IMR-90 (cell line): ENCODE results near the gene APC2. TPM values are rescaled to one million over a fixed set of nuclear protein-coding genes. Genes with fewer than 3 reads are reported as not detected.

Experiments used
- ATAC-seq: fragments of 200-7000 bp; cut with Tn5 transposase; 2 replicates; pipeline ENCODE4 v1.9.1; 2020; ENCODE audit warnings: low read depth, mild to moderate bottlenecking, moderate library complexity
- BruUV-seq: library from RNA; stranded (reverse); fragments of 400-500 nt; replicated peaks from 2 replicates; lab custom pipeline; 2021; lab: Mats Ljungman, UMichigan
- CTCF ChIA-PET: fragments of 300-600 bp; formaldehyde crosslinking; extraction: SDS; loops from one replicate; lab custom pipeline; 2021; ENCODE audit warnings: antibody characterized with exemption; lab: Yijun Ruan, JAX
- POLR2A ChIA-PET: fragments of 300-600 bp; sonication (Branson Sonifier 250); formaldehyde crosslinking; loops from one replicate; lab custom pipeline; 2022; ENCODE audit warnings: antibody characterized with exemption; ENCODE audit not compliant: unreplicated experiment; lab: Charles Lee
- DNase-seq: peaks from one replicate; pipeline ENCODE4 v3.0.0; 2013
- H2AFZ ChIP-seq: replicated peaks from 2 replicates; pipeline ENCODE3; 2013; ENCODE audit warnings: low read length, mild to moderate bottlenecking; ENCODE audit not compliant: poor library complexity
- H2AK5ac ChIP-seq: 2 replicates; pipeline ENCODE4 v1.6.1; 2013; ENCODE audit warnings: low read depth, low read length, inconsistent platforms
- H2AK9ac ChIP-seq: replicated peaks from 2 replicates; pipeline ENCODE3; 2013; ENCODE audit warnings: mild to moderate bottlenecking, low read depth, low read length, moderate library complexity; ENCODE audit not compliant: poor library complexity
- H2BK120ac ChIP-seq: 2 replicates; pipeline ENCODE4 v1.6.1; 2013; ENCODE audit warnings: low read depth, low read length, inconsistent platforms
- H2BK15ac ChIP-seq: 3 replicates; pipeline ENCODE4 v1.6.1; 2013; ENCODE audit warnings: low read depth, low read length, inconsistent platforms
- H2BK20ac ChIP-seq: 2 replicates; pipeline ENCODE4 v1.6.1; 2013; ENCODE audit warnings: low read depth, mild to moderate bottlenecking, inconsistent platforms, low read length, moderate library complexity
- H2BK5ac ChIP-seq: 2 replicates; pipeline ENCODE4 v1.6.1; 2013; ENCODE audit warnings: mild to moderate bottlenecking, low read depth, low read length, inconsistent platforms; ENCODE audit not compliant: poor library complexity, severe bottlenecking
- H3K14ac ChIP-seq: replicated peaks from 2 replicates; pipeline ENCODE4 v1.6.1; 2013; ENCODE audit warnings: low read depth, low read length, inconsistent platforms
- H3K18ac ChIP-seq: 2 replicates; pipeline ENCODE4 v1.6.1; 2013; ENCODE audit warnings: low read depth, low read length, control low read depth
- H3K23ac ChIP-seq: 2 replicates; pipeline ENCODE4 v1.6.1; 2013; ENCODE audit warnings: low read depth, low read length, inconsistent platforms
- H3K27ac ChIP-seq: 2 replicates; pipeline ENCODE4 v1.5.1; 2013; ENCODE audit warnings: mild to moderate bottlenecking, control low read depth, low read length; ENCODE audit not compliant: insufficient read depth
- H3K27me3 ChIP-seq: 2 replicates; pipeline ENCODE4 v1.6.1; 2013; ENCODE audit warnings: low read length; ENCODE audit not compliant: control insufficient read depth, insufficient read depth
- H3K36me3 ChIP-seq: 2 replicates; pipeline ENCODE4 v1.6.1; 2013; ENCODE audit warnings: low read length, mixed read lengths; ENCODE audit not compliant: control insufficient read depth, insufficient read depth
- H3K4ac ChIP-seq: 2 replicates; pipeline ENCODE4 v1.6.1; 2013; ENCODE audit warnings: low read depth, low read length, inconsistent platforms
- H3K4me1 ChIP-seq: 2 replicates; pipeline ENCODE4 v1.6.1; 2013; ENCODE audit warnings: low read length, mixed read lengths; ENCODE audit not compliant: control insufficient read depth, insufficient read depth
- H3K4me2 ChIP-seq: 2 replicates; pipeline ENCODE4 v1.6.1; 2013; ENCODE audit warnings: low read depth, mild to moderate bottlenecking, control low read depth, low read length, moderate library complexity
- H3K4me3 ChIP-seq: 2 replicates; pipeline ENCODE4 v1.5.1; 2013; ENCODE audit warnings: low read depth, mild to moderate bottlenecking, control low read depth, low read length, moderate library complexity; ENCODE audit not compliant: insufficient read depth
- H3K56ac ChIP-seq: 2 replicates; pipeline ENCODE4 v1.6.1; 2013; ENCODE audit warnings: low read length, inconsistent platforms; ENCODE audit not compliant: insufficient read depth; ENCODE audit errors: extremely low read depth
- H3K79me1 ChIP-seq, 2 experiments: 2 replicates each; pipeline ENCODE4 v1.6.1; 2013; ENCODE audit warnings: low read length in 2 of 2, inconsistent platforms in 1 of 2, low read depth in 1 of 2
- H3K9ac ChIP-seq: 2 replicates; pipeline ENCODE4 v1.6.1; 2013; ENCODE audit warnings: low read depth, low read length, control low read depth
- H3K9me1 ChIP-seq: 2 replicates; pipeline ENCODE4 v1.6.1; 2013; ENCODE audit warnings: low read length, inconsistent platforms; ENCODE audit not compliant: insufficient read depth
- H3K9me3 ChIP-seq: 2 replicates; pipeline ENCODE4 v1.6.1; 2013; ENCODE audit warnings: low read length; ENCODE audit not compliant: control insufficient read depth, insufficient read depth
- H4K20me1 ChIP-seq: 2 replicates; pipeline ENCODE4 v1.6.1; 2013; ENCODE audit warnings: low read length, inconsistent platforms; ENCODE audit not compliant: insufficient read depth
- H4K5ac ChIP-seq: 2 replicates; pipeline ENCODE4 v1.6.1; 2013; ENCODE audit warnings: mild to moderate bottlenecking, low read depth, low read length, control low read depth
- H4K8ac ChIP-seq, 2 experiments: 2 replicates each; pipeline ENCODE4 v1.6.1; 2013; ENCODE audit warnings: low read depth in 2 of 2, low read length in 2 of 2, control low read depth in 1 of 2, inconsistent platforms in 1 of 2
- H4K91ac ChIP-seq: 2 replicates; pipeline ENCODE4 v1.6.1; 2013; ENCODE audit warnings: low read depth, low read length, inconsistent platforms; ENCODE audit not compliant: insufficient read depth
- BHLHE40 ChIP-seq: fragments of 150-350 bp; IDR thresholded peaks from 2 replicates; pipeline ENCODE4 v1.6.1; 2016; ENCODE audit warnings: mild to moderate bottlenecking, low read depth, low read length
- CHD1 ChIP-seq: IDR thresholded peaks from 2 replicates; pipeline ENCODE4 v1.6.1; 2012; ENCODE audit warnings: low read depth, low read length, improper control_type of control experiment
- FOS ChIP-seq: fragments of 150-350 bp; IDR thresholded peaks from 2 replicates; pipeline ENCODE4 v1.6.1; 2016; ENCODE audit warnings: low read depth, low read length
- MAFK ChIP-seq: IDR thresholded peaks from 2 replicates; pipeline ENCODE4 v1.6.1; 2012; ENCODE audit warnings: low read depth, low read length, improper control_type of control experiment
- MAZ ChIP-seq: IDR thresholded peaks from 2 replicates; pipeline ENCODE4 v1.6.1; 2012; ENCODE audit warnings: low read depth, mild to moderate bottlenecking, low read length, improper control_type of control experiment, moderate library complexity, borderline replicate concordance
- MXI1 ChIP-seq: IDR thresholded peaks from 2 replicates; pipeline ENCODE4 v1.6.1; 2012; ENCODE audit warnings: low read depth, mild to moderate bottlenecking, low read length, moderate library complexity, borderline replicate concordance
- NFE2L2 ChIP-seq: fragments of 150-350 bp; IDR thresholded peaks from 2 replicates; pipeline ENCODE4 v1.6.1; 2016; ENCODE audit warnings: low read depth, mild to moderate bottlenecking, low read length
- POLR2A ChIP-seq: IDR thresholded peaks from 2 replicates; pipeline ENCODE4 v1.6.1; 2012; ENCODE audit warnings: mild to moderate bottlenecking, low read depth, low read length
- RAD21 ChIP-seq: IDR thresholded peaks from 2 replicates; pipeline ENCODE4 v1.6.1; 2012; ENCODE audit warnings: low read length, improper control_type of control experiment
- RFX5 ChIP-seq: IDR thresholded peaks from 2 replicates; pipeline ENCODE4 v1.8.0; 2012; ENCODE audit warnings: low read depth, mild to moderate bottlenecking, low read length, moderate library complexity
- SMC3 ChIP-seq: fragments of 150-350 bp; IDR thresholded peaks from 2 replicates; pipeline ENCODE4 v1.6.1; 2016; ENCODE audit warnings: low read depth, mild to moderate bottlenecking, antibody characterized with exemption, low read length, moderate library complexity
- WGBS, 2 experiments: methylation state at CpG; one replicate each; pipeline versions ENCODE4 v1.1.5 to v1.1.7; 2013; ENCODE audit warnings: missing lambda C conversion rate in 2 of 2; ENCODE audit not compliant: insufficient read length in 1 of 2; ENCODE audit errors: extremely low coverage in 2 of 2; 5-methylcytosine and 5-hydroxymethylcytosine counted together
- dilution Hi-C: fragments of 300-500 bp; cut with HindIII; formaldehyde crosslinking; loops from one replicate; pipeline ENCODE4 v1.14.3; 2018; ENCODE audit warnings: low sequenced_read_pairs; ENCODE audit not compliant: unreplicated experiment
- in situ Hi-C: fragments of 300-500 bp; cut with MboI; formaldehyde crosslinking; loops from 3 replicates; pipeline ENCODE4 v1.14.3; 2019; ENCODE audit warnings: low sequenced_read_pairs, inconsistent platforms, mixed read lengths
- intact Hi-C: fragments of 100-400 bp; cut with micrococcal nuclease; formaldehyde crosslinking; loops from 2 replicates; pipeline ENCODE4 v1.10.0; 2022
- polyA plus RNA-seq, 3 experiments: library from polyadenylated mRNA; depleted of rRNA; stranded (reverse); fragments of >200 nt; gene quantifications; 2 replicates each; pipeline ENCODE4 v1.2.3, GENCODE V29; 2012; ENCODE audit warnings: low replicate concordance in 1 of 3
- total RNA-seq: library from RNA; depleted of rRNA; stranded (reverse); fragments of >200 nt; gene quantifications from 2 replicates; pipeline ENCODE4 v1.2.3, GENCODE V29; 2012
- TF ChIP-seq, protein P1 (sequence below): conservative IDR thresholded peaks from 2 replicates; pipeline ENCODE4 v1.5.1; 2012; ENCODE audit warnings: mild to moderate bottlenecking, low read depth, low read length, improper control_type of control experiment

APC2 gene
- total and polyA plus RNA-seq, 2 of the 4 experiments (the other 2 are of a cell fraction): 0.36 to 0.41 TPM

DNA sequence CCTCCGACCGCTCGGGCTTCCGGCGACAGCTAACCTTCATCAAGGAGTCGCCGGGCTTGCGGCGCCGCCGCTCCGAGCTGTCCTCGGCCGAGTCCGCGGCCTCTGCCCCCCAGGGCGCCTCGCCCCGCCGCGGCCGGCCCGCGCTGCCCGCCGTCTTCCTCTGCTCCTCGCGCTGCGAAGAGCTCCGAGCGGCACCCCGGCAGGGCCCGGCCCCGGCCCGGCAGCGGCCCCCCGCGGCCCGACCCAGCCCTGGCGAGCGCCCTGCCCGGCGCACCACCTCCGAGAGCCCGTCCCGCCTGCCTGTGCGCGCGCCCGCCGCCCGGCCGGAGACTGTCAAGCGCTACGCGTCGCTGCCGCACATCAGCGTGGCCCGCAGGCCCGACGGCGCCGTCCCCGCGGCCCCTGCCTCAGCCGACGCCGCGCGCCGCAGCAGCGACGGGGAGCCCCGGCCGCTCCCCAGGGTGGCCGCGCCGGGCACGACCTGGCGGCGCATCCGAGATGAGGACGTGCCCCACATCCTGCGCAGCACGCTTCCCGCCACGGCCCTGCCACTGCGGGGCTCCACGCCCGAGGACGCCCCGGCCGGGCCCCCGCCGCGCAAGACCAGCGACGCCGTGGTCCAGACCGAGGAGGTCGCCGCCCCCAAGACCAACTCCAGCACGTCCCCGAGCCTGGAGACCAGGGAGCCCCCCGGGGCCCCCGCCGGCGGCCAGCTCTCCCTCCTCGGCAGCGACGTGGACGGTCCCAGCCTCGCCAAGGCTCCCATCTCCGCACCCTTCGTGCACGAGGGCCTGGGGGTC is 19.5 kb downstream of the APC2 start:
- H3K4me2 ChIP-seq: peak overlapping the region; percentile 5; the same call in 1 of the 2 replicates

More for the DNA sequence above, 19.5 kb downstream of the APC2 start:
- Histone ChIP-seq H2AK5ac (no peak overlapping the region), H2BK120ac (no peak overlapping the region), H4K5ac (no peak overlapping the region), H3K23ac (no peak overlapping the region), H4K20me1 (peaks cover 87% of the 10 kb centered on the region), H3K27me3 (peaks cover 69% of the 10 kb centered on the region), H2AFZ (peak overlapping the region; percentile 41), H2BK15ac (no peak overlapping the region), H3K56ac (no peak overlapping the region), H2AK9ac (no peak overlapping the region), H3K4me3 (peak overlapping the region; percentile 5; the same call in 1 of the 2 replicates), H3K14ac (no peak overlapping the region), H3K9me3 (no peaks in the 10 kb centered on the region; the same call in 1 of the 2 replicates), H4K91ac (no peak overlapping the region), H3K79me1 (peaks cover 0 to 16% of the 10 kb centered on the region in 2 experiments; a peak in 1 of 4 replicates), H3K4ac (no peak overlapping the region), H4K8ac (no peak overlapping the region), H3K9ac (no peak overlapping the region), H3K36me3 (no peaks in the 10 kb centered on the region; the same call in 1 of the 2 replicates), H3K27ac (no peak overlapping the region), H3K9me1 (no peaks in the 10 kb centered on the region), H3K18ac (no peak overlapping the region), H2BK20ac (no peak overlapping the region), H2BK5ac (no peak overlapping the region), H3K4me1 (peaks cover 21% of the 10 kb centered on the region)
- dilution Hi-C loops (no loop called here), intact Hi-C loops (no loop called here), in situ Hi-C loops (no loop called here)
- ChIA-PET CTCF (no interaction called here), POLR2A (interaction anchor here (0.6 kb wide), 1 partner anchor 101 kb away, joined by 3 read pairs; no protein-coding TSS in a partner anchor)
- BruUV-seq: no TSS peak
- DNase-seq (no peak), ATAC-seq (peak; percentile 23)
- no peak for TF ChIP-seq RAD21
- no peak for TF ChIP-seq NFE2L2
- TF ChIP-seq BHLHE40: no peak
- no peak for TF ChIP-seq POLR2A
- TF ChIP-seq MAFK: no peak
- TF ChIP-seq MXI1: no peak
- no peak for TF ChIP-seq SMC3
- TF ChIP-seq, protein P1, sequence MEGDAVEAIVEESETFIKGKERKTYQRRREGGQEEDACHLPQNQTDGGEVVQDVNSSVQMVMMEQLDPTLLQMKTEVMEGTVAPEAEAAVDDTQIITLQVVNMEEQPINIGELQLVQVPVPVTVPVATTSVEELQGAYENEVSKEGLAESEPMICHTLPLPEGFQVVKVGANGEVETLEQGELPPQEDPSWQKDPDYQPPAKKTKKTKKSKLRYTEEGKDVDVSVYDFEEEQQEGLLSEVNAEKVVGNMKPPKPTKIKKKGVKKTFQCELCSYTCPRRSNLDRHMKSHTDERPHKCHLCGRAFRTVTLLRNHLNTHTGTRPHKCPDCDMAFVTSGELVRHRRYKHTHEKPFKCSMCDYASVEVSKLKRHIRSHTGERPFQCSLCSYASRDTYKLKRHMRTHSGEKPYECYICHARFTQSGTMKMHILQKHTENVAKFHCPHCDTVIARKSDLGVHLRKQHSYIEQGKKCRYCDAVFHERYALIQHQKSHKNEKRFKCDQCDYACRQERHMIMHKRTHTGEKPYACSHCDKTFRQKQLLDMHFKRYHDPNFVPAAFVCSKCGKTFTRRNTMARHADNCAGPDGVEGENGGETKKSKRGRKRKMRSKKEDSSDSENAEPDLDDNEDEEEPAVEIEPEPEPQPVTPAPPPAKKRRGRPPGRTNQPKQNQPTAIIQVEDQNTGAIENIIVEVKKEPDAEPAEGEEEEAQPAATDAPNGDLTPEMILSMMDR: no peak
- TF ChIP-seq RFX5: no peak
- no peak for TF ChIP-seq CHD1
- TF ChIP-seq MAZ: no peak
- no peak for TF ChIP-seq FOS
- 3% methylated on average over 70 of the region's 117 CpGs; no CpG with 5 or more reads in 1 of the 2 experiments for WGBS, 2 experiments
